Naive thymus-derived CD4-positive, alpha-beta T cell (primary cell): ENCODE measurements around the gene CRYBA4. TPM values are rescaled to one million over a fixed set of nuclear protein-coding genes. Genes with fewer than 3 reads are reported as not detected.
A peak's percentile ranks its signal among the peaks of the same experiment; 100 is the strongest.

Experiments used
- ATAC-seq: fragments of 150-1000 bp; cut with Tn5 transposase; 2 replicates; pipeline ENCODE4 v1.10.0; 2021; ENCODE audit warnings: mild to moderate bottlenecking, moderate library complexity
- CTCF ChIA-PET: fragments of 350-600 bp; sonication (Branson Sonifier 250); formaldehyde crosslinking; loops from one replicate; lab custom pipeline; 2021; ENCODE audit warnings: antibody characterized with exemption; lab: Charles Lee
- POLR2A ChIA-PET: fragments of 350-600 bp; sonication (Branson Sonifier 250); formaldehyde crosslinking; loops from one replicate; lab custom pipeline; 2021; ENCODE audit warnings: antibody characterized with exemption, inconsistent platforms; lab: Charles Lee
- DNase-seq, 9 donors: peaks; one replicate each; pipeline versions ENCODE4 v3.0.0 to v3.0.0-alpha.2; 2020 to 2022; ENCODE audit warnings: mixed read lengths in 1 of 9
- H3K27ac ChIP-seq: one replicate; pipeline ENCODE4 v1.7.0; 2013; ENCODE audit warnings: mild to moderate bottlenecking, low read depth, low read length, moderate library complexity
- H3K27me3 ChIP-seq, 2 donors: one replicate each; pipeline ENCODE4 v1.7.0; 2013; ENCODE audit warnings: low read length in 2 of 2, mild to moderate bottlenecking in 2 of 2, moderate library complexity in 2 of 2; ENCODE audit not compliant: control insufficient read depth in 2 of 2, insufficient read depth in 2 of 2
- H3K36me3 ChIP-seq, 3 experiments: 1 replicate in 2 of 3; 2 replicates in 1 of 3; pipeline ENCODE4 v1.7.0; 2013; ENCODE audit warnings: low read length in 3 of 3, mild to moderate bottlenecking in 3 of 3, moderate library complexity in 1 of 3; ENCODE audit not compliant: insufficient read depth in 3 of 3, control insufficient read depth in 2 of 3
- H3K4me1 ChIP-seq, 2 donors: one replicate each; pipeline ENCODE4 v1.7.0; 2013; ENCODE audit warnings: low read length in 2 of 2, mild to moderate bottlenecking in 2 of 2, moderate library complexity in 1 of 2; ENCODE audit not compliant: control insufficient read depth in 2 of 2, insufficient read depth in 2 of 2
- H3K4me3 ChIP-seq: 2 replicates; pipeline ENCODE4 v1.7.0; 2013; ENCODE audit warnings: mild to moderate bottlenecking, low read length
- H3K9me3 ChIP-seq, 3 experiments: 1 replicate in 2 of 3; 2 replicates in 1 of 3; pipeline ENCODE4 v1.7.0; 2013; ENCODE audit warnings: low read length in 3 of 3; ENCODE audit not compliant: control insufficient read depth in 2 of 3
- H3K27ac Mint-ChIP-seq, 9 donors: one replicate each; pipeline ENCODE4 v1.8.0; 2020 to 2022; ENCODE audit warnings: mixed read lengths in 9 of 9, mild to moderate bottlenecking in 8 of 9, moderate library complexity in 5 of 9, inconsistent platforms in 2 of 9
- H3K27me3 Mint-ChIP-seq, 5 donors: one replicate each; pipeline ENCODE4 v1.8.0; 2021 to 2022; ENCODE audit warnings: mixed read lengths in 5 of 5, mild to moderate bottlenecking in 1 of 5
- H3K36me3 Mint-ChIP-seq, 5 donors: one replicate each; pipeline ENCODE4 v1.8.0; 2020 to 2022; ENCODE audit warnings: mixed read lengths in 5 of 5, mild to moderate bottlenecking in 3 of 5, inconsistent platforms in 1 of 5
- H3K4me1 Mint-ChIP-seq, 7 donors: one replicate each; pipeline ENCODE4 v1.8.0; 2020 to 2022; ENCODE audit warnings: mixed read lengths in 7 of 7, mild to moderate bottlenecking in 3 of 7, inconsistent platforms in 1 of 7
- H3K4me3 Mint-ChIP-seq, 10 donors: one replicate each; pipeline ENCODE4 v1.8.0; 2020 to 2022; ENCODE audit warnings: mild to moderate bottlenecking in 10 of 10, mixed read lengths in 10 of 10, moderate library complexity in 6 of 10, inconsistent platforms in 2 of 10
- H3K9me3 Mint-ChIP-seq, 11 donors: one replicate each; pipeline ENCODE4 v1.8.0; 2020 to 2022; ENCODE audit warnings: mixed read lengths in 11 of 11, mild to moderate bottlenecking in 4 of 11, inconsistent platforms in 1 of 11, moderate library complexity in 1 of 11
- intact Hi-C, 2 donors: fragments of 100-400 bp; cut with micrococcal nuclease; formaldehyde crosslinking; loops; one replicate each; pipeline ENCODE4 v1.15.1; 2023
- polyA plus RNA-seq, 2 donors: library from polyadenylated mRNA; unstranded; fragments of 300-500 nt; fragmentation: Illumina TruSeq; gene quantifications; one replicate each; pipeline ENCODE4 v1.2.3, GENCODE V29; 2021
- total RNA-seq, 6 experiments: library from RNA in 5 of 6; stranded (reverse) in 5 of 6; gene quantifications; 1 replicate in 5 of 6; 2 replicates in 1 of 6; pipeline ENCODE4 v1.2.3 and lab custom pipeline; 2021 to 2026

Gene CRYBA4
- total and polyA plus RNA-seq, 7 experiments from 2014 or later: not detected

DNA sequence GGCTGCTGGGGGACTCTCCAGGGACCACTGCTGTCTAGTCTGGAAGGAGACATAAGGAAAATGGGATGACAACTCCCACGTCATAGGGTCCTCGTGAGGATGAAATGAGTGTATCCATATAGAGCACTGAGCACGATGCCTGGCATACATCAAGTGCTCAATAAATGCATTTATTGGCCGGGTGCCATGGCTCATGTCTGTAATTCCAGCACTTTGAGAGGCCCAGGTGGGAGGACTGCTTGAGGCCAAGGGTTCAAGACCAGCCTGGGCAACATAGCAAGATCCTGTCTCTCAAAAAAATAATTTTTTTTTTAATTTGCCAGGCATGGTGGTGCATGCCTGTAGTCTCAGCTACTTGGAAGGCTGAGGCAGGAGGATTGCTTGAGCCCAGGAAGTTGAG, 19.6 kb upstream of the CRYBA4 start:
- ATAC-seq: no peak

DNA sequence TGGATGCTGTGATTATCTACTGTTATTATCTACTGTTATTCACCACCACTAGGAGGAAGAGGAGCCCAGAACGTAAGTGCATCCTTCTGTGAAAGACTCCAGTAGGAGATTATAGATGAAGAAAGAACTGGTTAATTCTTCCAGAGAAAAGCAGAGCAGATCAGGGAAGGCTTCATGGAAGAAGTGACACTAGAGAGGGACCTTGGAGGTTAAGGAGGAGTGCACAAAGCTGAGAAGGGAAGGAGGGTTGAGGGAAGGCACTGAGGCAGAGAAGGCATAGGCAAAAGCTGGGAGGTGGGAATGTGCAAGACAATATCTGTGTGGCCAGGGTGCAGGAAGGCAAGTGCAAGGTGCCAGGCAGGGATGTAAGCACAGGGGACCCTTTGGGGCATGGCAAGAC, 17.4 kb upstream of the CRYBA4 start:
- Mint-ChIP-seq H3K4me1 (peaks cover 0 to 22% (median 0%) of the 10 kb centered on the region in 7 donors), H3K36me3 (peaks cover 0 to 4% (median 0%) of the 10 kb centered on the region in 5 donors), H3K27ac (no peak overlapping the region), H3K9me3 (peaks cover 0 to 3% (median 0%) of the 10 kb centered on the region in 11 donors), H3K27me3 (peaks cover 0 to 18% (median 0%) of the 10 kb centered on the region in 5 donors), H3K4me3 (no peak overlapping the region)
- no peaks in the 10 kb centered on the region for H3K36me3 ChIP-seq
- no peaks in the 10 kb centered on the region for H3K9me3 ChIP-seq
- ChIA-PET CTCF (interaction anchor here (0.6 to 1.0 kb wide), 2 partner anchors 34 to 1941 kb away, joined by 3 to 7 read pairs; no protein-coding TSS in a partner anchor), POLR2A (no interaction called here)
- peaks cover 0 to 8% of the 10 kb centered on the region in 2 donors for H3K4me1 ChIP-seq
- intact Hi-C loops: no loop called here
- ATAC-seq: no peak
- no peak overlapping the region for H3K27ac ChIP-seq
- DNase-seq: no peak
- no peaks in the 10 kb centered on the region for H3K27me3 ChIP-seq
- no peak overlapping the region for H3K4me3 ChIP-seq

More for the DNA sequence above, 19.6 kb upstream of the CRYBA4 start:
- Histone ChIP-seq H3K9me3 (no peaks in the 10 kb centered on the region), H3K27ac (no peak overlapping the region), H3K27me3 (no peaks in the 10 kb centered on the region), H3K36me3 (no peaks in the 10 kb centered on the region), H3K4me1 (peaks cover 0 to 29% of the 10 kb centered on the region in 2 donors), H3K4me3 (no peak overlapping the region)
- Mint-ChIP-seq H3K36me3 (peaks cover 0 to 3% (median 0%) of the 10 kb centered on the region in 5 donors), H3K4me3 (no peak overlapping the region), H3K9me3 (no peaks in the 10 kb centered on the region), H3K27me3 (peaks cover 0 to 18% (median 0%) of the 10 kb centered on the region in 5 donors), H3K4me1 (peaks cover 0 to 22% (median 0%) of the 10 kb centered on the region in 7 donors), H3K27ac (no peak overlapping the region)
- CTCF ChIA-PET: no interaction called here
- intact Hi-C loops: no loop called here
- POLR2A ChIA-PET: no interaction called here
- DNase-seq: no peak

DNA sequence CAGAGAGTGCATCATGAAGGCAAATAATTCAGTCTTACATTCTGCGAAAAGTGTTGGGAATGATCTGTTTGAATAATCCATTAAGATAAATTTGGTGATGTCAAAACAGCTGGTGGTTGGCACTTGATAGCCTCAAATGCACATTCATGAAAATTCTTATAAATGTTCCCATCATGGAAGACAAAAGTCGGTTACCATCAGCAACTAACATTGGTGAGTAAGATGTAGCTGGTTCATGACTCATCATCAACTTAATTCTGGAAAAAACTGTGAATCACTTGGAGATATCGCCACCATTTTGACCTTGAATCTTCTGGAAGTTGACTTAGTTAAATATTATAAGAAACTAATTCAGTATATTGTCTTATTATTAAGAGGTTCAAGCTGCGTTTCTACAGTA, 15.2 kb upstream of the CRYBA4 start:
- Mint-ChIP-seq H3K36me3 (peaks cover 0 to 5% (median 0%) of the 10 kb centered on the region in 5 donors), H3K4me3 (no peak overlapping the region), H3K27me3 (peaks cover 0 to 14% (median 0%) of the 10 kb centered on the region in 5 donors), H3K9me3 (peaks cover 0 to 5% (median 0%) of the 10 kb centered on the region in 11 donors), H3K27ac (no peak overlapping the region), H3K4me1 (peaks cover 0 to 31% (median 0%) of the 10 kb centered on the region in 7 donors)
- no peak for ATAC-seq
- no peak for DNase-seq
- Histone ChIP-seq H3K4me3 (no peak overlapping the region), H3K36me3 (no peaks in the 10 kb centered on the region), H3K4me1 (peaks cover 0 to 20% of the 10 kb centered on the region in 2 donors), H3K27ac (no peak overlapping the region), H3K9me3 (no peaks in the 10 kb centered on the region), H3K27me3 (no peaks in the 10 kb centered on the region)
- POLR2A ChIA-PET: no interaction called here
- CTCF ChIA-PET: interaction anchor here (0.6 kb wide), 1 partner anchor 212 kb away, joined by 7 read pairs; no protein-coding TSS in a partner anchor
- intact Hi-C loops: no loop called here

DNA sequence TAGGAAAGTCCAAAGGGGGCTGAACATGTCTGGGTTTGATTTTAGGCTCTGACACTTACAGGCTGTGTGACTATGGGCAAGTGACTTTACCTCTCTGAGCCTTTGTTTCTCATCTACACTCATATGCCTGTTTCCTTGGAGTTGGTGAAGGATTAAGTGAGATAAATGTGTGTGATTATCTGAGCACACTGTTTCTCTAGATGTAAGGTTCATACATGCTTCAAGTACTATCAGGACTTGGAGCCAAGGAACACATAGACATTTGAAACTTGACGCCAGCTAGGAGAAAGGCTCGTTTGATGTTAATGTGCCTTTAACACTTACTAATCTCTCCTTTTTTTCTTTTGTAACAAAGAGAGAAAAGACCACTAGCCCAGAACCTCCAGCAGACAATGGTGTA, 13.6 kb upstream of the CRYBA4 start:
- Histone ChIP-seq H3K27me3 (no peaks in the 10 kb centered on the region), H3K27ac (no peak overlapping the region), H3K36me3 (no peaks in the 10 kb centered on the region), H3K4me1 (peaks cover 0 to 20% of the 10 kb centered on the region in 2 donors), H3K9me3 (no peaks in the 10 kb centered on the region), H3K4me3 (no peak overlapping the region)
- intact Hi-C loops: no loop called here
- peaks cover 0 to 31% (median 0%) of the 10 kb centered on the region in 7 donors for H3K4me1 Mint-ChIP-seq
- H3K27me3 Mint-ChIP-seq: peaks cover 0 to 20% (median 0%) of the 10 kb centered on the region in 5 donors
- peaks cover 0 to 5% (median 0%) of the 10 kb centered on the region in 5 donors for H3K36me3 Mint-ChIP-seq
- H3K4me3 Mint-ChIP-seq: no peak overlapping the region
- peaks cover 0 to 5% (median 0%) of the 10 kb centered on the region in 11 donors for H3K9me3 Mint-ChIP-seq
- H3K27ac Mint-ChIP-seq: no peak overlapping the region
- ATAC-seq: no peak
- DNase-seq: no peak
- CTCF ChIA-PET: interaction anchor here (0.6 kb wide), 1 partner anchor 237 kb away, joined by 9 read pairs; no protein-coding TSS in a partner anchor
- POLR2A ChIA-PET: no interaction called here

DNA sequence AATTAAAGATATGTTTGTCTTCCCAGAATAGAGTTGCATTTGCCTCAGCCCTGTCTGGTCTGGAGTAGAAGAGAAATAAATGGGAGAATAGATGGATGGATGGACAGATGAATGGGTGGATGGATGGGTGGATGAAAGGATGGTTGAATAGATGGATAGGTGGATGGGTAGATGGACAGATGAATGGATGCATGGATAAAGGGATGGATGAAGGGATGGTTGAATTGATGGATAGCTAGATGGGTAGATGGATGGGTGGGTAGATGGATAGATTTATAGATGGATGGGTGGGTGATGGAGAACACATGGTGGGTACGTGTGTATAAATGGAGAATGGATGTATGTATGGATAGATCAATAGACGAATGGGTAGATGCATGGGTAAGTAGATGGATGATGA, 12.5 kb upstream of the CRYBA4 start:
- Mint-ChIP-seq H3K27ac (peak overlapping the region in 1 of 9 donors; percentile 16), H3K9me3 (peaks cover 0 to 5% (median 0%) of the 10 kb centered on the region in 11 donors)

DNA sequence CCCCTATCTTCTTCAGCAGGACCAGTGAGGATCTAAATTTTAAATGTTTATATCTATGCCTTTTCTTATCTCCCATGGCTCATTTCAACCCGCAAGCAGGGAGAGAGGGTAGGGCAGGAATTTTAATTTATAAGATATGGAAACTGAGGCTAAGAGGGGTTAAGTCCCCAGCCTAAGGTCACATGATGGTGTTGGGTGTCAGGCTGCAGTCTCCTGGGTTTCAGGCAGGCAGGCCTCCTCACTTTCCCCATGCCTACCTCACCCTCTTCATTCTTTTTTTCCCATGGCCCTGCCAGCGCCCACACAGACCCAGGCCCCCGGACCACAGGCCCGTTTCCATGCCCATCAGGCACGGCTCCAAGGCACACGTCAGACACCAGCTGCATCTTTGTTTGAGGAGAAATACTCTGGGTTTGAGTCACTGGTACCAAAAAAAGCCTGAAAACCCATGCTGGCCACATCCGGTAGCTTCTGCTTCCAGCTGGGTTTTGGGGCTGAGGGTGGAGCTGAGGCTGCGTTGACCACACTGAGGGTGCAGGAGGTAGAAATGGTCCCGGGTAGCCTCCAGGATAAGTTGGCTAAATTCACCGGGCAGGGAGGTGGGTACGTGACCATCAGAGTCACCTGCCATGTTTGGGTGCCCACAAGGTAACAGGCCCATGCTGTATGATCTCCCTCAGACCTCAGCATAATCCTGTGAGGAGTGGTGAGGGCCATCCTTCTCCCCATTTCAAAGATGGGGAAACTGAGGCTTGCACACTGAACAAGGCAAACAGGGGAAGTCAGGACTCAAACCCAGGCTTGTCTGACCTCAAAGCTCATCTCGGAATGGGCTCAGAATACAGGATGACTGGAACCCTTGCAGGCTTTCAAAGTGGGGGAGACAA, 11.4 kb upstream of the CRYBA4 start:
- peak; percentile 37 for ATAC-seq
- CTCF ChIA-PET: interaction anchor here (0.6 kb wide), 1 partner anchor 228 kb away, joined by 6 read pairs; no protein-coding TSS in a partner anchor
- intact Hi-C loops: no loop called here
- no peaks in the 10 kb centered on the region for H3K27me3 ChIP-seq
- Mint-ChIP-seq H3K4me1 (peaks cover 0 to 29% (median 0%) of the 10 kb centered on the region in 7 donors), H3K36me3 (peaks cover 0 to 4% (median 0%) of the 10 kb centered on the region in 5 donors), H3K9me3 (peaks cover 0 to 5% (median 0%) of the 10 kb centered on the region in 11 donors), H3K27ac (peak overlapping the region in 1 of 9 donors; percentile 88), H3K27me3 (peaks cover 0 to 30% (median 0%) of the 10 kb centered on the region in 5 donors), H3K4me3 (peak overlapping the region in 4 of 10 donors; percentile 29 to 74 (median 40))
- H3K9me3 ChIP-seq: no peaks in the 10 kb centered on the region
- H3K36me3 ChIP-seq: no peaks in the 10 kb centered on the region
- peak in 1 of 9 donors; percentile 47 for DNase-seq
- POLR2A ChIA-PET: no interaction called here
- H3K27ac ChIP-seq: no peak overlapping the region
- no peak overlapping the region for H3K4me3 ChIP-seq
- H3K4me1 ChIP-seq: peaks cover 0 to 20% of the 10 kb centered on the region in 2 donors

More for the DNA sequence above, 12.5 kb upstream of the CRYBA4 start:
- Histone ChIP-seq H3K27ac (no peak overlapping the region), H3K36me3 (no peaks in the 10 kb centered on the region), H3K9me3 (no peaks in the 10 kb centered on the region), H3K4me3 (no peak overlapping the region), H3K4me1 (peaks cover 0 to 20% of the 10 kb centered on the region in 2 donors), H3K27me3 (no peaks in the 10 kb centered on the region)
- peaks cover 0 to 5% (median 0%) of the 10 kb centered on the region in 5 donors for H3K36me3 Mint-ChIP-seq
- peaks cover 0 to 29% (median 0%) of the 10 kb centered on the region in 5 donors for H3K27me3 Mint-ChIP-seq
- DNase-seq (no peak), ATAC-seq (no peak)
- ChIA-PET CTCF (no interaction called here), POLR2A (no interaction called here)
- intact Hi-C loops: no loop called here
- H3K4me3 Mint-ChIP-seq: peak overlapping the region in 1 of 10 donors; percentile 1
- peaks cover 0 to 29% (median 0%) of the 10 kb centered on the region in 7 donors for H3K4me1 Mint-ChIP-seq
